H1 (cell line): ENCODE results near the gene NCBP1.
"Not testable (repeated sequence)": the region's sequence is repeated elsewhere in the genome, so short reads cannot be mapped to it uniquely, and the experiment has no call there.

Experiments used
- ASH2L ChIP-seq: fragments of 200-600, 300-600 bp; sonication (generic); IDR thresholded peaks from one replicate; pipeline ENCODE4 v1.7.1; 2017; ENCODE audit warnings: low read length
- BRCA1 ChIP-seq: IDR thresholded peaks from 2 replicates; pipeline ENCODE4 v1.6.1; 2012; ENCODE audit warnings: low read depth, low read length, improper control_type of control experiment
- CHD1 ChIP-seq: IDR thresholded peaks from 2 replicates; pipeline ENCODE4 v1.6.1; 2012; ENCODE audit warnings: low read depth, low read length, improper control_type of control experiment
- EP300 ChIP-seq, 2 experiments: IDR thresholded peaks; 1 replicate in 1 of 2; 2 replicates in 1 of 2; pipeline ENCODE4 v1.6.1; 2011 to 2012; ENCODE audit warnings: low read depth in 2 of 2, low read length in 2 of 2, mild to moderate bottlenecking in 2 of 2, borderline replicate concordance in 1 of 2, inconsistent platforms in 1 of 2, moderate library complexity in 1 of 2
- HDAC2 ChIP-seq, 2 experiments: fragments of 300-600 bp in 1 of 2; sonication (generic) in 1 of 2; IDR thresholded peaks; 2 replicates each; pipeline ENCODE4 v1.6.1; 2011 to 2012; ENCODE audit warnings: low read depth in 2 of 2, low read length in 2 of 2, mild to moderate bottlenecking in 2 of 2, moderate library complexity in 2 of 2, borderline replicate concordance in 1 of 2, inconsistent platforms in 1 of 2
- PHF8 ChIP-seq: fragments of 200-600 bp; sonication (generic); conservative IDR thresholded peaks from 2 replicates; pipeline ENCODE4 v1.7.1; 2012; ENCODE audit warnings: low read depth, mild to moderate bottlenecking, inconsistent platforms, low read length, moderate library complexity
- POLR2A ChIP-seq, 2 experiments: IDR thresholded peaks; 1 replicate in 1 of 2; 2 replicates in 1 of 2; pipeline ENCODE4 v1.6.1; 2011; ENCODE audit warnings: low read depth in 2 of 2, low read length in 2 of 2, mild to moderate bottlenecking in 2 of 2; ENCODE audit errors: control extremely low read depth in 1 of 2
- RAD21 ChIP-seq, 2 experiments: IDR thresholded peaks in 1 of 2; conservative IDR thresholded peaks in 1 of 2; 2 replicates each; pipeline ENCODE4 v1.6.1; 2011; ENCODE audit warnings: low read depth in 2 of 2, low read length in 2 of 2, improper control_type of control experiment in 1 of 2, inconsistent platforms in 1 of 2, mild to moderate bottlenecking in 1 of 2, moderate library complexity in 1 of 2
- RBBP5 ChIP-seq: IDR thresholded peaks from 2 replicates; pipeline ENCODE4 v1.7.1; 2012; ENCODE audit warnings: low read depth, mild to moderate bottlenecking, inconsistent platforms, low read length, moderate library complexity, borderline replicate concordance
- SIN3A ChIP-seq, 2 experiments: IDR thresholded peaks in 1 of 2; conservative IDR thresholded peaks in 1 of 2; 2 replicates each; pipeline ENCODE4 v1.6.1; 2011 to 2012; ENCODE audit warnings: low read length in 2 of 2, improper control_type of control experiment in 1 of 2, low read depth in 1 of 2, mild to moderate bottlenecking in 1 of 2
- YY1 ChIP-seq: IDR thresholded peaks from 2 replicates; pipeline ENCODE4 v1.6.1; 2011; ENCODE audit warnings: low read depth, mild to moderate bottlenecking, low read length
- TF ChIP-seq, protein P1 (sequence below), 3 experiments: IDR thresholded peaks; 1 replicate in 2 of 3; 2 replicates in 1 of 3; pipeline versions ENCODE4 v1.5.1 to v1.6.1; 2011; ENCODE audit warnings: low read length in 3 of 3, mild to moderate bottlenecking in 3 of 3, inconsistent platforms in 2 of 3, low read depth in 1 of 3, moderate library complexity in 1 of 3; ENCODE audit not compliant: insufficient read depth in 1 of 3; ENCODE audit errors: control extremely low read depth in 1 of 3
- TF ChIP-seq, protein P2 (sequence below): IDR thresholded peaks from 2 replicates; pipeline ENCODE4 v1.6.1; 2012; ENCODE audit warnings: inconsistent platforms
- TF ChIP-seq, protein P3 (sequence below): IDR thresholded peaks from 2 replicates; pipeline ENCODE4 v1.6.1; 2012; ENCODE audit warnings: inconsistent platforms

DNA sequence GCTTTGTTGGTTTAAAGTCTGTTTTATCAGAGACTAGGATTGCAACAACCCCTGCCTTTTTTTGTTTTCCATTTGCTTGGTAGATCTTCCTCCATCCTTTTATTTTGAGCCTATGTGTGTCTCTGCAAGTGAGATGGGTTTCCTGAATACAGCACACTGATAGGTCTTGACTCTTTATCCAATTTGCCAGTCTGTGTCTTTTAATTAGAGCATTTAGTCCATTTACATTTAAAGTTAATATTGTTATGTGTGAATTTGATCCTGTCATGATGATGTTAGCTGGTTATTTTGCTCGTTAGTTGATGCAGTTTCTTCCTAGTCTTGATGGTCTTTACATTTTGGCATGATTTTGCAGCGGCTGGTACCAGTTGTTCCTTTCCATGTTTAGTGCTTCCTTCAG is 48.8 kb upstream of the NCBP1 start:
- TF ChIP-seq BRCA1; RAD21 (IDR thresholded peaks at IDR 0.05 in 1 of 2, conservative IDR thresholded peaks at IDR 0.05 in 1 of 2; ENCODE audit: low read depth in 2 of 2, low read length in 2 of 2); PHF8; ASH2L; HDAC2 (IDR thresholded peaks at IDR 0.05; ENCODE audit: borderline replicate concordance in 1 of 2, low read depth in 2 of 2, low read length in 2 of 2); EP300 (IDR thresholded peaks at IDR 0.05; ENCODE audit: borderline replicate concordance in 1 of 2, low read depth in 2 of 2, low read length in 2 of 2); POLR2A (IDR thresholded peaks at IDR 0.05; ENCODE audit: control extremely low read depth in 1 of 2, low read depth in 2 of 2, low read length in 2 of 2); SIN3A (conservative IDR thresholded peaks at IDR 0.05 in 1 of 2, IDR thresholded peaks at IDR 0.05 in 1 of 2; ENCODE audit: low read depth in 1 of 2, low read length in 2 of 2); YY1; RBBP5; CHD1: not testable (repeated sequence)
- TF ChIP-seq, protein P1, sequence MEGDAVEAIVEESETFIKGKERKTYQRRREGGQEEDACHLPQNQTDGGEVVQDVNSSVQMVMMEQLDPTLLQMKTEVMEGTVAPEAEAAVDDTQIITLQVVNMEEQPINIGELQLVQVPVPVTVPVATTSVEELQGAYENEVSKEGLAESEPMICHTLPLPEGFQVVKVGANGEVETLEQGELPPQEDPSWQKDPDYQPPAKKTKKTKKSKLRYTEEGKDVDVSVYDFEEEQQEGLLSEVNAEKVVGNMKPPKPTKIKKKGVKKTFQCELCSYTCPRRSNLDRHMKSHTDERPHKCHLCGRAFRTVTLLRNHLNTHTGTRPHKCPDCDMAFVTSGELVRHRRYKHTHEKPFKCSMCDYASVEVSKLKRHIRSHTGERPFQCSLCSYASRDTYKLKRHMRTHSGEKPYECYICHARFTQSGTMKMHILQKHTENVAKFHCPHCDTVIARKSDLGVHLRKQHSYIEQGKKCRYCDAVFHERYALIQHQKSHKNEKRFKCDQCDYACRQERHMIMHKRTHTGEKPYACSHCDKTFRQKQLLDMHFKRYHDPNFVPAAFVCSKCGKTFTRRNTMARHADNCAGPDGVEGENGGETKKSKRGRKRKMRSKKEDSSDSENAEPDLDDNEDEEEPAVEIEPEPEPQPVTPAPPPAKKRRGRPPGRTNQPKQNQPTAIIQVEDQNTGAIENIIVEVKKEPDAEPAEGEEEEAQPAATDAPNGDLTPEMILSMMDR (IDR thresholded peaks at IDR 0.05; ENCODE audit: control extremely low read depth in 1 of 3, insufficient read depth in 1 of 3, low read depth in 1 of 3, low read length in 3 of 3), result not testable (repeated sequence)
- TF ChIP-seq, protein P2, sequence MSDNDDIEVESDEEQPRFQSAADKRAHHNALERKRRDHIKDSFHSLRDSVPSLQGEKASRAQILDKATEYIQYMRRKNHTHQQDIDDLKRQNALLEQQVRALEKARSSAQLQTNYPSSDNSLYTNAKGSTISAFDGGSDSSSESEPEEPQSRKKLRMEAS, result not testable (repeated sequence)
- TF ChIP-seq, protein P3, sequence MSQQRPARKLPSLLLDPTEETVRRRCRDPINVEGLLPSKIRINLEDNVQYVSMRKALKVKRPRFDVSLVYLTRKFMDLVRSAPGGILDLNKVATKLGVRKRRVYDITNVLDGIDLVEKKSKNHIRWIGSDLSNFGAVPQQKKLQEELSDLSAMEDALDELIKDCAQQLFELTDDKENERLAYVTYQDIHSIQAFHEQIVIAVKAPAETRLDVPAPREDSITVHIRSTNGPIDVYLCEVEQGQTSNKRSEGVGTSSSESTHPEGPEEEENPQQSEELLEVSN, result not testable (repeated sequence)
